SK-N-MC (cell line): ENCODE results near the gene HID1.

Experiments
- EZH2 ChIP-seq: fragments of 200-600 bp; sonication (generic); IDR thresholded peaks from one replicate; pipeline ENCODE4 v1.6.1; 2017; ENCODE audit warnings: antibody characterized with exemption
- POLR2AphosphoS5 ChIP-seq: IDR thresholded peaks from 2 replicates; pipeline ENCODE4 v1.6.1; 2012; ENCODE audit warnings: mild to moderate bottlenecking, low read depth, low read length, borderline replicate concordance

GRCh38 chr17:74907012-74907411 is 65.5 kb downstream of the HID1 start:
- TF ChIP-seq POLR2AphosphoS5 = no peak
- TF ChIP-seq EZH2 = no peak
